WTC11 (cell line): Measurements from ENCODE around the gene MYO1F.
A peak's percentile ranks its signal among the peaks of the same experiment; 100 is the strongest.

Source experiments
- ELF4 ChIP-seq: sonication (generic); formaldehyde crosslinking; IDR thresholded peaks from 2 replicates; pipeline ENCODE4 v1.8.1; 2022; ENCODE audit warnings: low read depth, mild to moderate bottlenecking, moderate library complexity, missing genetic modification reagents
- EMX1 ChIP-seq: fragments of 250-450 bp; sonication (Bioruptor Pico); IDR thresholded peaks from 2 replicates; pipeline ENCODE4 v1.8.0; 2021; ENCODE audit warnings: mild to moderate bottlenecking
- ESRRA ChIP-seq: sonication (generic); formaldehyde crosslinking; IDR thresholded peaks from 2 replicates; pipeline ENCODE4 v1.8.1; 2022; ENCODE audit warnings: mild to moderate bottlenecking, missing genetic modification reagents, borderline replicate concordance
- FOXK1 ChIP-seq: sonication (generic); formaldehyde crosslinking; IDR thresholded peaks from 2 replicates; pipeline ENCODE4 v1.8.0; 2022; ENCODE audit warnings: mild to moderate bottlenecking, moderate library complexity, missing genetic modification reagents
- GTF2I ChIP-seq: fragments of 250-450 bp; sonication (Bioruptor Pico); conservative IDR thresholded peaks from 2 replicates; pipeline ENCODE4 v1.4.0; 2021; ENCODE audit warnings: mild to moderate bottlenecking
- JUN ChIP-seq: sonication (generic); formaldehyde crosslinking; IDR thresholded peaks from 2 replicates; pipeline ENCODE4 v1.8.0; 2023; ENCODE audit warnings: mild to moderate bottlenecking, missing genetic modification reagents
- ZBTB21 ChIP-seq: sonication (generic); formaldehyde crosslinking; IDR thresholded peaks from 2 replicates; pipeline ENCODE4 v1.8.1; 2023; ENCODE audit warnings: mild to moderate bottlenecking, missing genetic modification reagents, borderline replicate concordance
- ZNF121 ChIP-seq: sonication (generic); formaldehyde crosslinking; IDR thresholded peaks from 2 replicates; pipeline ENCODE4 v1.8.0; 2023; ENCODE audit warnings: missing genetic modification reagents
- TF ChIP-seq, protein P1 (sequence below): fragments of 200-600 bp; IDR thresholded peaks from 2 replicates; pipeline ENCODE4 v1.8.0; 2022; ENCODE audit warnings: antibody characterized with exemption
- TF ChIP-seq, protein P2 (sequence below): fragments of 250-450 bp; sonication (Bioruptor Pico); IDR thresholded peaks from 2 replicates; pipeline ENCODE4 v1.9.0; 2021; ENCODE audit warnings: mild to moderate bottlenecking
- TF ChIP-seq, protein P3 (sequence below): sonication (generic); formaldehyde crosslinking; IDR thresholded peaks from 2 replicates; pipeline ENCODE4 v1.8.1; 2023; ENCODE audit warnings: mild to moderate bottlenecking, missing genetic modification reagents

DNA sequence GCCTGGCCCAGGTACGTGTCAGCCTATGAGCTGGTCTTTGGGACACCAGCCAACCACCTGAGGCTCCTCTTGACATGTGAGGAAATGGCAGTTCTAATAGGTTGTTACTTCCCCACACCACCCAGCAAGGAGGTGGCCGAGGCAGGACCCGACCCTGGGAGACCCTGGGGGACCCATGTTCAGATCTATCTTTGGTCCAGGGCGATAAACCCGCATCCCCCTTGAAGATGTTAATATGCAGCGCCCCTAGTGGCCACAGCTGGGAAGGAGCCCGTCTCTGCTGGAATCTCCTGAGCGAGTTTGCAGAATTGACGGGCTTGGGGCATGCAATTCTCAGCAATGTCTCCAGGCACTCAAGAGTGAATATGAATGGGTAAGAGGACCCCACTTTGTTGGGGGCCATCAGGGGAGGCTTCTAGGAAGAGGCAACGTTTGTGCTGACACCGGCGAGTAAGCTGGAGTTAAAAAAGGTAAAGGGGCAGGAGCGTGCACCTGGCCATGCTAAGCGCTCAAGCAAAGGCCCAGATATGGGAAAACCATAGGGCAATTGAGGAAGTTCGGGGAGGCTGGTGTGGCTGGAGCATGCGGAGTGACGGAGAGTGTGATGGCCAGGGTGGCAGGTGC is 1.5 kb upstream of the MYO1F start:
- TF ChIP-seq, protein P1, sequence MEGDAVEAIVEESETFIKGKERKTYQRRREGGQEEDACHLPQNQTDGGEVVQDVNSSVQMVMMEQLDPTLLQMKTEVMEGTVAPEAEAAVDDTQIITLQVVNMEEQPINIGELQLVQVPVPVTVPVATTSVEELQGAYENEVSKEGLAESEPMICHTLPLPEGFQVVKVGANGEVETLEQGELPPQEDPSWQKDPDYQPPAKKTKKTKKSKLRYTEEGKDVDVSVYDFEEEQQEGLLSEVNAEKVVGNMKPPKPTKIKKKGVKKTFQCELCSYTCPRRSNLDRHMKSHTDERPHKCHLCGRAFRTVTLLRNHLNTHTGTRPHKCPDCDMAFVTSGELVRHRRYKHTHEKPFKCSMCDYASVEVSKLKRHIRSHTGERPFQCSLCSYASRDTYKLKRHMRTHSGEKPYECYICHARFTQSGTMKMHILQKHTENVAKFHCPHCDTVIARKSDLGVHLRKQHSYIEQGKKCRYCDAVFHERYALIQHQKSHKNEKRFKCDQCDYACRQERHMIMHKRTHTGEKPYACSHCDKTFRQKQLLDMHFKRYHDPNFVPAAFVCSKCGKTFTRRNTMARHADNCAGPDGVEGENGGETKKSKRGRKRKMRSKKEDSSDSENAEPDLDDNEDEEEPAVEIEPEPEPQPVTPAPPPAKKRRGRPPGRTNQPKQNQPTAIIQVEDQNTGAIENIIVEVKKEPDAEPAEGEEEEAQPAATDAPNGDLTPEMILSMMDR: peak; percentile 97
- no peak for TF ChIP-seq ZNF121 (CRISPR knock-in tag)
- TF ChIP-seq, protein P2, sequence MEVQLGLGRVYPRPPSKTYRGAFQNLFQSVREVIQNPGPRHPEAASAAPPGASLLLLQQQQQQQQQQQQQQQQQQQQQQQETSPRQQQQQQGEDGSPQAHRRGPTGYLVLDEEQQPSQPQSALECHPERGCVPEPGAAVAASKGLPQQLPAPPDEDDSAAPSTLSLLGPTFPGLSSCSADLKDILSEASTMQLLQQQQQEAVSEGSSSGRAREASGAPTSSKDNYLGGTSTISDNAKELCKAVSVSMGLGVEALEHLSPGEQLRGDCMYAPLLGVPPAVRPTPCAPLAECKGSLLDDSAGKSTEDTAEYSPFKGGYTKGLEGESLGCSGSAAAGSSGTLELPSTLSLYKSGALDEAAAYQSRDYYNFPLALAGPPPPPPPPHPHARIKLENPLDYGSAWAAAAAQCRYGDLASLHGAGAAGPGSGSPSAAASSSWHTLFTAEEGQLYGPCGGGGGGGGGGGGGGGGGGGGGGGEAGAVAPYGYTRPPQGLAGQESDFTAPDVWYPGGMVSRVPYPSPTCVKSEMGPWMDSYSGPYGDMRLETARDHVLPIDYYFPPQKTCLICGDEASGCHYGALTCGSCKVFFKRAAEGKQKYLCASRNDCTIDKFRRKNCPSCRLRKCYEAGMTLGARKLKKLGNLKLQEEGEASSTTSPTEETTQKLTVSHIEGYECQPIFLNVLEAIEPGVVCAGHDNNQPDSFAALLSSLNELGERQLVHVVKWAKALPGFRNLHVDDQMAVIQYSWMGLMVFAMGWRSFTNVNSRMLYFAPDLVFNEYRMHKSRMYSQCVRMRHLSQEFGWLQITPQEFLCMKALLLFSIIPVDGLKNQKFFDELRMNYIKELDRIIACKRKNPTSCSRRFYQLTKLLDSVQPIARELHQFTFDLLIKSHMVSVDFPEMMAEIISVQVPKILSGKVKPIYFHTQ (CRISPR knock-in tag): no peak
- no peak for TF ChIP-seq ELF4 (CRISPR knock-in tag)
- TF ChIP-seq EMX1: no peak
- TF ChIP-seq, protein P3, sequence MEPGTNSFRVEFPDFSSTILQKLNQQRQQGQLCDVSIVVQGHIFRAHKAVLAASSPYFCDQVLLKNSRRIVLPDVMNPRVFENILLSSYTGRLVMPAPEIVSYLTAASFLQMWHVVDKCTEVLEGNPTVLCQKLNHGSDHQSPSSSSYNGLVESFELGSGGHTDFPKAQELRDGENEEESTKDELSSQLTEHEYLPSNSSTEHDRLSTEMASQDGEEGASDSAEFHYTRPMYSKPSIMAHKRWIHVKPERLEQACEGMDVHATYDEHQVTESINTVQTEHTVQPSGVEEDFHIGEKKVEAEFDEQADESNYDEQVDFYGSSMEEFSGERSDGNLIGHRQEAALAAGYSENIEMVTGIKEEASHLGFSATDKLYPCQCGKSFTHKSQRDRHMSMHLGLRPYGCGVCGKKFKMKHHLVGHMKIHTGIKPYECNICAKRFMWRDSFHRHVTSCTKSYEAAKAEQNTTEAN (CRISPR knock-in tag): no peak
- TF ChIP-seq GTF2I (CRISPR knock-in tag): no peak
- no peak for TF ChIP-seq ZBTB21 (CRISPR knock-in tag)
- TF ChIP-seq FOXK1 (CRISPR knock-in tag): no peak
- TF ChIP-seq ESRRA (CRISPR knock-in tag): no peak
- no peak for TF ChIP-seq JUN (CRISPR knock-in tag)
